ENCODE results near the gene CFAP107.
"Not testable (repeated sequence)": the region's sequence is repeated elsewhere in the genome, so short reads cannot be mapped to it uniquely, and the experiment has no call there.

Gene CFAP107

GRCh38 chr1:12778907-12779306 lies 32.9 kb downstream of the CFAP107 start:
- DNase-seq (ENCODE audit: low read depth), result no peak

GRCh38 chr1:12781488-12781887 lies 35.5 kb downstream of the CFAP107 start:
- DNase-seq (ENCODE audit: low read depth), result not testable (repeated sequence)

- not testable (repeated sequence) for DNase-seq (ENCODE audit: low read depth)
These were observed 37.8 kb downstream of the CFAP107 start for GRCh38 chr1:12783783-12784182.

- DNase-seq (ENCODE audit: low read depth), result not testable (repeated sequence)
These were observed 38.7 kb downstream of the CFAP107 start for GRCh38 chr1:12784729-12785128.

- DNase-seq (ENCODE audit: low read depth), result not testable (repeated sequence)
These were observed 45.1 kb downstream of the CFAP107 start, which contains the start of gene PRAMEF1 for GRCh38 chr1:12791097-12791496. TSS of gene PRAMEF1 (plus strand) at chr1:12791397. CDS start at chr1:12793228, 1,831 bp downstream.

- no peak for DNase-seq (ENCODE audit: low read depth)
These were observed 52.9 kb downstream of the CFAP107 start for GRCh38 chr1:12798911-12799310.

- DNase-seq (ENCODE audit: low read depth), result no peak
These were observed 53.7 kb downstream of the CFAP107 start for GRCh38 chr1:12799730-12800129.

- no peak for DNase-seq (ENCODE audit: low read depth)
These were observed 63.9 kb downstream of the CFAP107 start for GRCh38 chr1:12809933-12810332.

- DNase-seq (ENCODE audit: low read depth), result no peak
These were observed 64.8 kb downstream of the CFAP107 start for GRCh38 chr1:12810691-12811408.

- DNase-seq (ENCODE audit: low read depth), result no peak
These were observed 65.4 kb downstream of the CFAP107 start for GRCh38 chr1:12811409-12811784.

Data from stimulated activated CD8-positive, alpha-beta memory T cell treated with anti-CD3 and anti-CD28 coated beads, Interleukin-4, amount 100 ng/mL, for 24 hours (primary cell).